HG02623 (cell line): ENCODE measurements around the gene DAAM1.
A peak's percentile ranks its signal among the peaks of the same experiment; 100 is the strongest.

ENCODE experiments used
- ATAC-seq: cut with Tn5 transposase; IDR thresholded peaks from one replicate; pipeline ENCODE4 v1.9.1; 2021; ENCODE audit warnings: moderate library complexity; ENCODE audit not compliant: unreplicated experiment

Gene DAAM1

DNA sequence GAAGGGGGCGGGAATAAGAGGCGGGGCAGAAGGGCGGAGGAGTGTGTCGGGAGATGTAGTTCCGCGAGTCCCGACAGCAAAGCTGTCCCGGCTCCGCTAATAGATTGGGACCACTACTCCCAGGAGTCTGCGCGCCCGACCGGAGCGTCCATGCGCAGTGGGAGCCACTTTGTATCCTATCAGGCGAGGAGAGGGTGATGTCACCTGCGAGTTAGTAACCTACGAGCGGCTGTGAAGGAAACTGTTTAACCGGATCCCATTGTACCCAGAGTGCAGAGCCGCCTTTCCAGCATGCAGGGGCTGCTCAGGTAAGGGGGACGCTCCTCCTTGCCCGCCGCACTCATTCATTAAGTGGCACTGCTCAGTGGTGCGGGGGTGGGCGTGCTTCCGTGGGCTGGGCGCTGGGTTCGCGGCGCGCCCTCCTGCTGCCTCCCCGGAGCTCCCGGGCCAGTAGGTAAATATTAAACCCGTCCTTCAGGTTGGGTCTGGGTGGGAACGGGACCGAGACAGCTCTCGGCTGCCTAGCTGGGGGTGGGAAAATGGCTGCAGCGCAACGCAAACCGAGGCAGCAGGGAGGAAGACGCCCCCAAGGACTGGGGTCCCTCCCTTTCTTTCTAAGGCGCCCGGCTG, at the start of gene DAAM1:
Gene DAAM1 (plus strand): TSS at position 207 of the 630 bp plus-strand sequence. CDS start 74,811 bp downstream, outside the sequence.
- ATAC-seq, result peak; percentile 89

- no peak for ATAC-seq
These were observed 49.1 kb upstream of the DAAM1 start for GRCh38 chr14:59139324-59139723.

DNA sequence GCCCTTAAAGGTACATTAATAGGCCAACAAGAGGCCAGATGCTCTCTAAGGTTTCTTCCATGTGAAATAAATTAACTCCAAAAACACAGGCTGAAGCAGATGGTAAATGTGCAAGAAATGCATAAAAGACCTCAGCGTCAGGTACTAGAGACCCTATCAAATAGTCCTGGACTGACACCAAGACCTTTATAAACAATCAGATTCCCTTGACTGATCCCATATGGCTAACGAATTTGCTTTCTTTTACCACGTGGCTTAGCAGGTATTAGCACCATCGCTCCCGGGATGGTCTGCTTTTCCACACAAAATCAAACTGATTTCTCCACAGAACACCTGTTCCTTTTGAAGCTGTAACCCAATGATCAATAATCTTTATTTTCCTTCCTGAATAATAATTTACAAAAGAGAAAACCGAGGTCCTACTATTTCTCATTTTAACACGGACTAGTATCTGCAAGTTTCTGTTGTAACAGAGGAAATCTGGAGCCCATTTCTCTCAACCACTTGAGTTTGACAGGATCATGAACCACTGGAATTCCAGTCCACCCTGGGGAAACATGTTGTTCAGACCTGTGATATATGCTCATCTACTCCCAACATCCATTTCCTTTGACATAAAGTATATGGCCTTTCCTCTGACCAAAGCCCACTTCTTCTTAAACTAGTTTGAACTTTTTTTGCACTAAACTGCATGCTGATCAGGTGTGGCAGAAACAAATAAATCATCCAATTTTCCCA, 48.2 kb upstream of the DAAM1 start:
- no peak for ATAC-seq

DNA sequence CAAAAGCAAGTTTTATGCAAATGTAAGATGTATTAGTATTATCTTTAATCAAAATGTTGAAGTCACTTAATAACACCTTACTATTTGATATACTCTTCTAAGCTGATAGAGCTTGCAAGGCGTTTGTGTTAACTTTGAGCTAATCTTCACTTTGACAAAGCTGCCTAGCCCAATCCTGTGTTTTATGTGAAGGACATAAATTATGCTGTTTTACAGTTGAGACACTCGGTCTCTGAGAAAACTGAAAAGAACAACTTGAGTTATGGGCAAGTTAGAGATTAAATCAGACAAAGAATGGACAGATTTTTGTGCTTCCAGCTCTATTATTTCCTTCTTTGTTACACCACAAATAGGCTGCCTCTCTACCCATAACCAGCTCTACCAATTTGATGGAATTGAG, 42.0 kb upstream of the DAAM1 start:
- no peak for ATAC-seq

DNA sequence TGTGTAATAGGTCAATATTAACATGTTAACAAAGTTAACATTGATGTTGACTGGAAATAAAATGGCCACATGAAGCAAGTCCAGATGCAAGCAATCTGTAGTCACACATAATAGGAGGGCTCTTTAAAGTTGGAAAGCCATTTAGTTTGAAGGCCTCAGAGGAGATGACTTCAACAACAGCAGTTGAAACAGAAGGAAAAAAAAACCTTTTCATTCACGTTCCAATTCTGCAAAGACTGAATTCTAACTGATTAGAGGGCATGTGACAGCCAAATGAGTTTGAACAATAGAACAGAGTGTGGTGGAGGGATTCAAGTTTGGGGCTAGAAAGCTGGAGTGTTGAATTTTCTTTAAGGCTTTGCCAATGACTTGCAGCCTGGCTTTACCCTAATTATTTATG, 41.5 kb upstream of the DAAM1 start:
- ATAC-seq, result no peak

- ATAC-seq, result no peak
These were observed 40.0 kb upstream of the DAAM1 start for GRCh38 chr14:59148334-59148900.

- ATAC-seq, result peak; percentile 69
These were observed 37.5 kb upstream of the DAAM1 start for GRCh38 chr14:59150990-59151389.

- no peak for ATAC-seq
These were observed 34.1 kb upstream of the DAAM1 start for GRCh38 chr14:59154373-59154772.

GRCh38 chr14:59155886-59156285, 32.6 kb upstream of the DAAM1 start:
- no peak for ATAC-seq

DNA sequence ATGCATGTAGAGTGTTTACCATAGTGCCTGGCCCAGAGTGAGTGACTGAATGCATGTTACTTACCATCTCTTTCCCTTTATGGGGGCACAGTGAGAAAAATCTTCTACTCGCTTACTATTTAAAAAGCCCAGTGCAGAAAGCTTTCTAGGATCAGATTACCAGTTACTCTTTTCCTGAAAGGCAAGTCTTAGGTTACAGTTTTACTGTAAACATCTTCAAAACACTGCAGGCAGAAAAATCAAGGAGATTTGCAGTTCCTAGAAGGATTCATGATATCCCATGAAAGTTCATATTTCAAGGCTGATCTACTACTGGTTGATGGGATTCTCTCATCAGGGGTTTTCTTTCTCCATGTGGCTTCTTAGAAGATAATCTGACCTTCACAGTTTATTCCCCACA, 29.3 kb upstream of the DAAM1 start:
- no peak for ATAC-seq

- ATAC-seq, result no peak
These were observed 28.0 kb upstream of the DAAM1 start for GRCh38 chr14:59160506-59160905.

DNA sequence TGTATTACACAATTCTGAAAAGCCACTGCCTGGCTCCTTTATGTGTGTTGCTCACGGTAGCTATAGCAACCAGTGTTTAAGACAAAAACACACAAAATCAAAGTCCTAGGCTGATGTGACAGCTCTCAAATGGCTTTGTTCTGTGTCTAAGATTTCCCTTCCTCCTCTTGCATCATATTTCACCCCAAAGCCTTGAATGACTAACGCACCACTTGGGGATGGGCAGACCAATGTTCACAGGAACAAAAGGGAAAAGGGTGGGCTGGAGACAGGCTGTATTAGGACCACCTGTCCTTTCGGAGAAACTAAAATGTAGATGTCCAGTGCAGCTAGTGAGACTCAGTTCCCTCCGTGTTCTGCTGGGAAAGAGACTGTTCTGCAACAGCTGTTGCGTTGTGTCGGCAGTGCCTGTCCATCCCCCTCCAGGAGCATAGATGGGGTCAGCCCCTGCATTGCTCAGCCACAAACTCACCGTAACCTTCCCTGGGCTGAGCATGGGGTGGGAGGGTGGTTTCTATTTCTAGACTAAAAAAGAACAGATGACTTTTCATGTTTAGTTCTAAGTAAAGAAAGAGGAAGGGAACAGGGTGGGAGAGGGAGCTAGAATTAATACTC, 26.8 kb upstream of the DAAM1 start:
- peak; percentile 75 for ATAC-seq

GRCh38 chr14:59166258-59166657, 22.2 kb upstream of the DAAM1 start:
- no peak for ATAC-seq

GRCh38 chr14:59175404-59175803, 13.1 kb upstream of the DAAM1 start:
- ATAC-seq, result peak; percentile 99

DNA sequence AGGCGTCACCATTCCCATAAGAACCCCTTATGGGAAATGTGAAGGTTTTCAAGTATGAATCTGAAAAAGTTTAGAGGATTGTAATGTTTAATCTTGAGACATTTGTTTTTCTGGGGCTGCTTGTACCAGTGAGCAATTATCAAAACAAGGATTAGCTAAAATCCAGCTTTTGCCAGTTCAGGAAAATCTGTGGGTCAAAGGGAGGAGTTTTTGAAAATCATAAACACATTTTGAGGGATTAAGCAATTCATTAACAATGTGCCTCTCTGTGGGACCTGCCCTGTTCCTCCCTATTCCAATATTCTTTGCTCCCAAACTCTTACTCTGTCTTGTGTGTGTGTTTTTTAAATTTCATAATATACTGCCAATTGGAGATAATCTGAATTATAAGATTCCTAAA, 11.7 kb upstream of the DAAM1 start:
- ATAC-seq, result no peak

GRCh38 chr14:59177262-59177661, 11.2 kb upstream of the DAAM1 start:
- ATAC-seq, result no peak

GRCh38 chr14:59181791-59182190, 6.7 kb upstream of the DAAM1 start:
- no peak for ATAC-seq

GRCh38 chr14:59182641-59183040, 5.8 kb upstream of the DAAM1 start:
- ATAC-seq, result no peak

GRCh38 chr14:59183150-59183549, 5.3 kb upstream of the DAAM1 start:
- no peak for ATAC-seq

- no peak for ATAC-seq
These were observed 4.1 kb upstream of the DAAM1 start for GRCh38 chr14:59184396-59184795.

DNA sequence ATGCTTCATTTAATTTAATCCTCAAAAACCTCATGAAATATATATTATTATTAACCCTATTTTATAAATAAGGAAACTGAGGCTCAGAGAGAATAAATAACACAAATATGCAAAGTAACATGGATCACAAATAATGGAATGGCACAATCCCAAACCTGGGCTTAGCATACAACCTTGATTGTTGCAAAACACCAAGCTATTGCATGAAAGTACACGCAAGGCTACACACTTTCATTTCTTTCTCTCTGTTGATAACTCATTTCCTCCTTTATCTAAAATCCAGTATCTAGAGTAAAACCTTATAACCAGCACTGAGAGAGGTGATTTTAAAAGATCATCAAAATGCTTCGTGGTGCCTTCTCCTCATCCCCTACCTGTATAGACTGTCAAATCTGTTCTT, 2.8 kb upstream of the DAAM1 start:
- ATAC-seq, result no peak

DNA sequence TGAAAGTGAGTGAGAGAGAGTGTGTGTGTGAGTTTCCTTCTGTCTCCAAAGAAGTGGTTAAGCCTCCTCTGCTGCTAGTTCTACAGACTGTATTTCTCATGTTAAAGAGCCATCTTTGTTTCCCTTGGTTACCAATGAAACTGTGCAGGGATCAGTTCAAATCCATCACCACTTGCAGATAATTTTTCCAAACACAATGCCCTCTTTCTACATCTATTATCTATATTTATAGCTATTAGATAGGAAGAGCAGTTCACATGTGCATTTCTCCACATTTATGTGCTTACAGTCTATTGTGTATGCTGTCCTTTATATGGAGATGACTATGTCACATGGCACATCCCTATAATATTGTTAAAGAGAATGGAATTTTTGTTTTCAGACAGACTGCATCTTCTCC, 2.2 kb upstream of the DAAM1 start:
- ATAC-seq, result no peak
